Mononuclear cell (primary cell): ENCODE measurements around the gene RAD51B. TPM values are rescaled to one million over a fixed set of nuclear protein-coding genes. Genes with fewer than 3 reads are reported as not detected.

Source experiments
- H3K27me3 ChIP-seq: 2 replicates; pipeline ENCODE4 v1.6.0; 2011; ENCODE audit warnings: low read length, control low read depth; ENCODE audit not compliant: insufficient read depth
- H3K4me1 ChIP-seq: 2 replicates; pipeline ENCODE4 v1.5.1; 2011; ENCODE audit warnings: mild to moderate bottlenecking, low read length, control low read depth; ENCODE audit not compliant: insufficient read depth
- H3K4me3 ChIP-seq: 2 replicates; pipeline ENCODE4 v1.5.1; 2011; ENCODE audit warnings: mild to moderate bottlenecking, low read length, moderate library complexity
- H3K9me3 ChIP-seq: 2 replicates; pipeline ENCODE4 v1.5.1; 2011; ENCODE audit warnings: low read depth, mild to moderate bottlenecking, control low read depth, low read length
- total RNA-seq: library from RNA; depleted of rRNA; stranded (reverse); fragments of >200 nt; gene quantifications from one replicate; pipeline ENCODE4 v1.2.3, GENCODE V29; 2012

The RAD51B gene
- total RNA-seq, 1 donor = 21.4 TPM

DNA sequence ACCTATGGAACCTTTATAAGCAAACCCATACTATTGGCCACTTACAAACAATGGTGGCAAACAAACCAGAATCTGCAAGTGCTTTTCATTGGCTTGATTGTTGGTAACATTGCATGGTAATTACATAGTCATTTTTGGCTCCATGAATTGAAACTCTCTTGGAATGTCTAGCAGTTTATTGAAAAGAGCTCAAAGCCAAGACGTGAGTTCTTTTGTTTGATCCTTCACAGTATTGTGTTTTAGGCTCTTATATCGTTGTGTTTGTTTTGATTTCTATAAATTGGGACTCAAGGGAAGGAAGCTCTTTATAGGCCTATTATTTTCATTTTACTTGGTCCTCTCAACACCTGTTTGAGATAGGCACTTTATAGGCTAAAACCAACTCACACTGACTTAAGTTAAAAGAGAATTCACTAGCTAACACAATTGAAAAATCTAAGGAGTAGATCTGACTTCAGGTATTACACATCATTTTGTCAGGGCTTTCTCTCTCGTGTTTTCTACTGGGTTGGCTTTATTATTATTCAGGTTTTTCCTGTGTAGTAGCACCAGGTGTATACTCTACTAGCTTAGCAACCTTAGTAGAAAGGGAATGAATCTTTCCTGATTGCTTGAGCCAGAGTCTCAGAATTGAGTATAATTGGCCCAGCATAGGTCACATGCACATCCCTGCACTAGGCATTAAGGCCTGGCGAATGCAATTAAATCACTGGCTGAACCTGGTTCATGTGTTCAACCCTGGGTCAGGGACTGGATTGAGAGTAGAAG is 341.4 kb downstream of the RAD51B start:
- no peak overlapping the region for H3K4me3 ChIP-seq
- H3K4me1 ChIP-seq = no peaks in the 10 kb centered on the region

GRCh38 chr14:68162887-68163286 is 343.3 kb downstream of the RAD51B start:
- Histone ChIP-seq H3K4me3 (no peak overlapping the region), H3K27me3 (no peaks in the 10 kb centered on the region), H3K9me3 (no peaks in the 10 kb centered on the region), H3K4me1 (no peaks in the 10 kb centered on the region)

More for the DNA sequence above, 341.4 kb downstream of the RAD51B start:
- Histone ChIP-seq H3K27me3 (no peaks in the 10 kb centered on the region), H3K9me3 (no peaks in the 10 kb centered on the region)

- no peaks in the 10 kb centered on the region for H3K27me3 ChIP-seq
- no peak overlapping the region for H3K4me3 ChIP-seq
- no peaks in the 10 kb centered on the region for H3K4me1 ChIP-seq
- H3K9me3 ChIP-seq = no peaks in the 10 kb centered on the region
These were observed 345.1 kb downstream of the RAD51B start for GRCh38 chr14:68164711-68165113.

DNA sequence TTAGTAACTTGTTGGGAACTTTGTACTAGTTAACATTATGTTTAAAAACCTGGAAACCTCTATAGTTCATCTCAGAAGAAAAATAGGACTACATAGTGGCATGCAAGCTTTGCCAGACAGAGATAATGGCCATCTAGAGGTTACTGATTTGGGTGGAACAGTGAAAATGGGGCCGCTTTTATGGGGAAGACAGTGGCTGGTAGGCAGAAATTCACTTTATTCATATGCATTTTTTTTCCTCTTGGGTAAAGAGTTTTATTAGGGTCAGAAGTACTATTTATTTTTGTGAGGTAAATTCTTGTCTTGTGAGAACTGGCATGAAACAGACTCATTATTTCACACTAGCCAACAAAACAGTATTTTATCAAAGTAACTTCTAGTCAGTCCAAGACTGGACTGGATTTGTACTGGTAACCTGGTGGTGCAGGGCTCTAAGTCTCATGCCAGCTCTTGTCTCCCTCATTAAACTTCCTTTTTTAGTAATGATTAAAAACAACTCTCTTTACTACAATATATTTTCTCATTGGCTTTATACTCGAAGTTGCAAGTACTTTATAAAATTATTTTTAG is 345.8 kb downstream of the RAD51B start:
- Histone ChIP-seq H3K4me3 (no peak overlapping the region), H3K9me3 (no peaks in the 10 kb centered on the region), H3K4me1 (no peaks in the 10 kb centered on the region), H3K27me3 (no peaks in the 10 kb centered on the region)

DNA sequence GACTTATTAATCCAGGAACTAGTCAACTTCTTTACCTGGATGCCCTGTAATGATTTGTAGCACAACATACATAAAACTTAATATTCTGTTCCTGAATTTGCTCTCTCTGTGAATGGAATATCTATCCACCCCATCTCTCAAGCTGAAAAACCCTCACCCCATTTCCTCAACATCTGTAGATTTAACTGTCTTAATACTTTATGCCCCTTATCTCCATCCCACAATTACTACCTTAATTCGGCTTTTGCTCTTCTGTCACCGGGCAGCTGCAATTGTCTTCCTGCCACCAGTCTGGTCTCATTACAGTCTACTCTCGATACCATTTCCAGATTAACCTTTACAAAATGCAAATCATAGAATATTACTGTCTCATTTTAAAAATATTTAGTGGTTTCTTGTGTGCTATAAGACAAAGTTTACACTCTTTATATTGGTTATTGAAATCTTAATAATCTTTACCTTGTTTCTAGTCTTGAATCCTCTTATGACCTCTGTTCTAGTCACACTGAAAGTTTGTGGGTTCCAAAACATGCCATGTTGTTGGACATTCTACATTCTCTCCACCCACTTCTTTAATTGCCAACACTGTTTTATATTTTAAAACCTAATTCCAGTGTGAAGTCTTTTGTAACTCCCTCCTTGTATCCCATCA is 347.3 kb downstream of the RAD51B start:
- no peak overlapping the region for H3K4me3 ChIP-seq
- H3K4me1 ChIP-seq = no peaks in the 10 kb centered on the region
- no peaks in the 10 kb centered on the region for H3K9me3 ChIP-seq
- no peaks in the 10 kb centered on the region for H3K27me3 ChIP-seq

- Histone ChIP-seq H3K27me3 (no peaks in the 10 kb centered on the region), H3K4me3 (no peak overlapping the region), H3K4me1 (no peaks in the 10 kb centered on the region), H3K9me3 (no peaks in the 10 kb centered on the region)
These were observed 348.0 kb downstream of the RAD51B start for GRCh38 chr14:68167383-68168087.

GRCh38 chr14:68168460-68169109 is 349.0 kb downstream of the RAD51B start:
- H3K4me1 ChIP-seq = no peaks in the 10 kb centered on the region
- no peak overlapping the region for H3K4me3 ChIP-seq
- H3K9me3 ChIP-seq = no peaks in the 10 kb centered on the region
- H3K27me3 ChIP-seq = no peaks in the 10 kb centered on the region

GRCh38 chr14:68172216-68172615 is 352.6 kb downstream of the RAD51B start:
- H3K9me3 ChIP-seq = no peaks in the 10 kb centered on the region
- no peak overlapping the region for H3K4me3 ChIP-seq

GRCh38 chr14:68172627-68173026 is 353.0 kb downstream of the RAD51B start:
- Histone ChIP-seq H3K4me3 (no peak overlapping the region), H3K9me3 (no peaks in the 10 kb centered on the region), H3K27me3 (no peaks in the 10 kb centered on the region), H3K4me1 (no peaks in the 10 kb centered on the region)

More at GRCh38 chr14:68172216-68172615, 352.6 kb downstream of the RAD51B start:
- Histone ChIP-seq H3K27me3 (no peaks in the 10 kb centered on the region), H3K4me1 (no peaks in the 10 kb centered on the region)

- H3K27me3 ChIP-seq = no peaks in the 10 kb centered on the region
- H3K4me3 ChIP-seq = no peak overlapping the region
- H3K4me1 ChIP-seq = no peaks in the 10 kb centered on the region
- H3K9me3 ChIP-seq = no peaks in the 10 kb centered on the region
These were observed 353.8 kb downstream of the RAD51B start for GRCh38 chr14:68173227-68173972.

- Histone ChIP-seq H3K4me1 (no peaks in the 10 kb centered on the region), H3K9me3 (no peaks in the 10 kb centered on the region), H3K4me3 (no peak overlapping the region), H3K27me3 (no peaks in the 10 kb centered on the region)
These were observed 354.9 kb downstream of the RAD51B start for GRCh38 chr14:68174446-68174845.

DNA sequence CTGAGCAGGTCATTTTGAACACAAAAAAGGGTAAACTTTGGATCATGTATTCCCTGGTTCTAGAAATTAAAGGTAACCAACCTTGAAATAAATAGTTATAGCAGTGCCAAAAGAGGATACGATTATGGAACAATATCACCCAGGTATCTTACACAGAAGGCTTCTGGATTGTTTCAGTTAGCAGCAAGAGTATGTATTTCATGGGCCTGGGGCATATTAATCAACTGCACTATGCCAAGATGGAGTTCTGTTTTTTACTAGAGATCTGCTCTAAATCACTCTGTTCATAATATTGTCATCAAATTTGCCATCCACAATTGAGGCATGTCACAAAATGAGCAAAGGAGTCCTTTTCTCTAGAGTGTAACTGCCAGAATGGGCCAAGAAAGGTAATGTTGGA is 357.1 kb downstream of the RAD51B start:
- H3K9me3 ChIP-seq = no peaks in the 10 kb centered on the region
- H3K4me3 ChIP-seq = no peak overlapping the region
- no peaks in the 10 kb centered on the region for H3K27me3 ChIP-seq
- H3K4me1 ChIP-seq = no peaks in the 10 kb centered on the region

GRCh38 chr14:68177728-68178127 is 358.1 kb downstream of the RAD51B start:
- no peaks in the 10 kb centered on the region for H3K9me3 ChIP-seq
- no peaks in the 10 kb centered on the region for H3K4me1 ChIP-seq
- H3K4me3 ChIP-seq = no peak overlapping the region
- no peaks in the 10 kb centered on the region for H3K27me3 ChIP-seq

- Histone ChIP-seq H3K9me3 (no peaks in the 10 kb centered on the region), H3K27me3 (no peaks in the 10 kb centered on the region), H3K4me3 (no peak overlapping the region), H3K4me1 (no peaks in the 10 kb centered on the region)
These were observed 358.7 kb downstream of the RAD51B start for GRCh38 chr14:68178282-68178681.
